GM23338 (cell line): ENCODE results near the gene KCNK4.

Source experiments
- CREB1 ChIP-seq: fragments of 250-450 bp; sonication (Bioruptor Pico); IDR thresholded peaks from 2 replicates; pipeline ENCODE4 v1.5.0; 2020; ENCODE audit warnings: low read depth, mild to moderate bottlenecking, moderate library complexity
- EZH2 ChIP-seq: fragments of 200-600 bp; sonication (generic); IDR thresholded peaks from one replicate; pipeline ENCODE4 v1.8.0; 2017; ENCODE audit warnings: antibody characterized with exemption, mild to moderate bottlenecking, low read depth; ENCODE audit not compliant: unreplicated experiment
- EZH2phosphoT487 ChIP-seq: fragments of 200-600 bp; sonication (generic); IDR thresholded peaks from one replicate; pipeline ENCODE4 v1.8.1; 2018; ENCODE audit warnings: antibody characterized with exemption; ENCODE audit not compliant: unreplicated experiment
- JUNB ChIP-seq: IDR thresholded peaks from one replicate; pipeline ENCODE4 v1.6.1; 2016; ENCODE audit warnings: antibody characterized with exemption; ENCODE audit not compliant: unreplicated experiment
- NANOG ChIP-seq: IDR thresholded peaks from 2 replicates; pipeline ENCODE4 v1.6.1; 2016; ENCODE audit warnings: antibody characterized with exemption, borderline replicate concordance
- POLR2AphosphoS5 ChIP-seq: IDR thresholded peaks from 2 replicates; pipeline ENCODE4 v1.6.1; 2016; ENCODE audit warnings: antibody characterized with exemption, low read depth
- STAT1 ChIP-seq: IDR thresholded peaks from one replicate; pipeline ENCODE4 v1.6.1; 2016; ENCODE audit warnings: antibody characterized with exemption; ENCODE audit not compliant: unreplicated experiment
- ZNF114 ChIP-seq: fragments of 250-450 bp; sonication (Bioruptor Pico); IDR thresholded peaks from 2 replicates; pipeline ENCODE4 v1.5.0; 2020; ENCODE audit warnings: mild to moderate bottlenecking, moderate library complexity
- ZNF331 ChIP-seq: fragments of 250-450 bp; sonication (Bioruptor Pico); IDR thresholded peaks from 2 replicates; pipeline ENCODE4 v1.5.0; 2020; ENCODE audit warnings: low read depth, mild to moderate bottlenecking, moderate library complexity
- TF ChIP-seq, protein P1 (sequence below), 2 experiments: fragments of 200-600 bp in 1 of 2; sonication (generic) in 1 of 2; conservative IDR thresholded peaks; 2 replicates each; pipeline versions ENCODE4 v1.5.1 to v1.6.1; 2016 to 2017; ENCODE audit warnings: antibody characterized with exemption in 2 of 2, low read depth in 2 of 2, mild to moderate bottlenecking in 2 of 2, moderate library complexity in 1 of 2
- TF ChIP-seq, protein P2 (sequence below): IDR thresholded peaks from one replicate; pipeline ENCODE4 v1.6.1; 2018; ENCODE audit warnings: antibody characterized with exemption; ENCODE audit not compliant: unreplicated experiment
- TF ChIP-seq, protein P3 (sequence below): IDR thresholded peaks from 2 replicates; pipeline ENCODE4 v1.6.1; 2016; ENCODE audit warnings: antibody characterized with exemption

DNA sequence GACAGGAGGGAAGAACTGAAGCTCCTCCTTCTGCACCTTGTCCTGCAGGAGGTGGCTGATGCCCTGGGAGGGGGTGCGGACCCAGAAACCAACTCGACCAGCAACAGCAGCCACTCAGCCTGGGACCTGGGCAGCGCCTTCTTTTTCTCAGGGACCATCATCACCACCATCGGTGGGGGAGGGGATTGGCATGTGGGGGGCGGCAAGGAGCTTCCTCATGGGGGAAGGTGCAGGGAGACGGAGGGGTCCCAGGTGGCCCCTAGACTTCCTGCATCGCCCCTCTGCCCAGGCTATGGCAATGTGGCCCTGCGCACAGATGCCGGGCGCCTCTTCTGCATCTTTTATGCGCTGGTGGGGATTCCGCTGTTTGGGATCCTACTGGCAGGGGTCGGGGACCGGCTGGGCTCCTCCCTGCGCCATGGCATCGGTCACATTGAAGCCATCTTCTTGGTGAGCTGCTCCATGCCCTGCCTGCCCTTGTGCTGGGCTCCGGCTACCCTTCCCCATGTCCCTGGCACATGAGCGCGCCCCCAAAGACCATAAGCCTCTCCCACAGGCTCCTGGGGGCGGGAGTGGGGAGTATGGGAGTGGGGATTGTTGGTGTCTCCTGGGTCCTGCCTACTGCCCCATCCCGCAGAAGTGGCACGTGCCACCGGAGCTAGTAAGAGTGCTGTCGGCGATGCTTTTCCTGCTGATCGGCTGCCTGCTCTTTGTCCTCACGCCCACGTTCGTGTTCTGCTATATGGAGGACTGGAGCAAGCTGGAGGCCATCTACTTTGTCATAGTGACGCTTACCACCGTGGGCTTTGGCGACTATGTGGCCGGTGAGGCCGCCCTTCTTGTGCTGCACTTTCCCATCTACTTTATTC, 6.0 kb downstream of the KCNK4 start:
- no peak for TF ChIP-seq POLR2AphosphoS5
- TF ChIP-seq, protein P1, sequence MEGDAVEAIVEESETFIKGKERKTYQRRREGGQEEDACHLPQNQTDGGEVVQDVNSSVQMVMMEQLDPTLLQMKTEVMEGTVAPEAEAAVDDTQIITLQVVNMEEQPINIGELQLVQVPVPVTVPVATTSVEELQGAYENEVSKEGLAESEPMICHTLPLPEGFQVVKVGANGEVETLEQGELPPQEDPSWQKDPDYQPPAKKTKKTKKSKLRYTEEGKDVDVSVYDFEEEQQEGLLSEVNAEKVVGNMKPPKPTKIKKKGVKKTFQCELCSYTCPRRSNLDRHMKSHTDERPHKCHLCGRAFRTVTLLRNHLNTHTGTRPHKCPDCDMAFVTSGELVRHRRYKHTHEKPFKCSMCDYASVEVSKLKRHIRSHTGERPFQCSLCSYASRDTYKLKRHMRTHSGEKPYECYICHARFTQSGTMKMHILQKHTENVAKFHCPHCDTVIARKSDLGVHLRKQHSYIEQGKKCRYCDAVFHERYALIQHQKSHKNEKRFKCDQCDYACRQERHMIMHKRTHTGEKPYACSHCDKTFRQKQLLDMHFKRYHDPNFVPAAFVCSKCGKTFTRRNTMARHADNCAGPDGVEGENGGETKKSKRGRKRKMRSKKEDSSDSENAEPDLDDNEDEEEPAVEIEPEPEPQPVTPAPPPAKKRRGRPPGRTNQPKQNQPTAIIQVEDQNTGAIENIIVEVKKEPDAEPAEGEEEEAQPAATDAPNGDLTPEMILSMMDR (conservative IDR thresholded peaks at IDR 0.05; ENCODE audit: low read depth in 2 of 2) = no peak
- TF ChIP-seq EZH2 = peak; percentile 18
- TF ChIP-seq EZH2phosphoT487 = peak; percentile 40
- TF ChIP-seq CREB1 (CRISPR knock-in tag) = no peak
- no peak for TF ChIP-seq NANOG
- TF ChIP-seq, protein P2, sequence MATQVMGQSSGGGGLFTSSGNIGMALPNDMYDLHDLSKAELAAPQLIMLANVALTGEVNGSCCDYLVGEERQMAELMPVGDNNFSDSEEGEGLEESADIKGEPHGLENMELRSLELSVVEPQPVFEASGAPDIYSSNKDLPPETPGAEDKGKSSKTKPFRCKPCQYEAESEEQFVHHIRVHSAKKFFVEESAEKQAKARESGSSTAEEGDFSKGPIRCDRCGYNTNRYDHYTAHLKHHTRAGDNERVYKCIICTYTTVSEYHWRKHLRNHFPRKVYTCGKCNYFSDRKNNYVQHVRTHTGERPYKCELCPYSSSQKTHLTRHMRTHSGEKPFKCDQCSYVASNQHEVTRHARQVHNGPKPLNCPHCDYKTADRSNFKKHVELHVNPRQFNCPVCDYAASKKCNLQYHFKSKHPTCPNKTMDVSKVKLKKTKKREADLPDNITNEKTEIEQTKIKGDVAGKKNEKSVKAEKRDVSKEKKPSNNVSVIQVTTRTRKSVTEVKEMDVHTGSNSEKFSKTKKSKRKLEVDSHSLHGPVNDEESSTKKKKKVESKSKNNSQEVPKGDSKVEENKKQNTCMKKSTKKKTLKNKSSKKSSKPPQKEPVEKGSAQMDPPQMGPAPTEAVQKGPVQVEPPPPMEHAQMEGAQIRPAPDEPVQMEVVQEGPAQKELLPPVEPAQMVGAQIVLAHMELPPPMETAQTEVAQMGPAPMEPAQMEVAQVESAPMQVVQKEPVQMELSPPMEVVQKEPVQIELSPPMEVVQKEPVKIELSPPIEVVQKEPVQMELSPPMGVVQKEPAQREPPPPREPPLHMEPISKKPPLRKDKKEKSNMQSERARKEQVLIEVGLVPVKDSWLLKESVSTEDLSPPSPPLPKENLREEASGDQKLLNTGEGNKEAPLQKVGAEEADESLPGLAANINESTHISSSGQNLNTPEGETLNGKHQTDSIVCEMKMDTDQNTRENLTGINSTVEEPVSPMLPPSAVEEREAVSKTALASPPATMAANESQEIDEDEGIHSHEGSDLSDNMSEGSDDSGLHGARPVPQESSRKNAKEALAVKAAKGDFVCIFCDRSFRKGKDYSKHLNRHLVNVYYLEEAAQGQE = no peak
- TF ChIP-seq ZNF114 = no peak
- TF ChIP-seq, protein P3, sequence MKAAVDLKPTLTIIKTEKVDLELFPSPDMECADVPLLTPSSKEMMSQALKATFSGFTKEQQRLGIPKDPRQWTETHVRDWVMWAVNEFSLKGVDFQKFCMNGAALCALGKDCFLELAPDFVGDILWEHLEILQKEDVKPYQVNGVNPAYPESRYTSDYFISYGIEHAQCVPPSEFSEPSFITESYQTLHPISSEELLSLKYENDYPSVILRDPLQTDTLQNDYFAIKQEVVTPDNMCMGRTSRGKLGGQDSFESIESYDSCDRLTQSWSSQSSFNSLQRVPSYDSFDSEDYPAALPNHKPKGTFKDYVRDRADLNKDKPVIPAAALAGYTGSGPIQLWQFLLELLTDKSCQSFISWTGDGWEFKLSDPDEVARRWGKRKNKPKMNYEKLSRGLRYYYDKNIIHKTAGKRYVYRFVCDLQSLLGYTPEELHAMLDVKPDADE = no peak
- no peak for TF ChIP-seq ZNF331
- TF ChIP-seq JUNB = no peak
- TF ChIP-seq STAT1 = no peak
